ENCODE data around the gene ZNF575. TPM values are rescaled to one million over a fixed set of nuclear protein-coding genes. Genes with fewer than 3 reads are reported as not detected.
A peak's percentile ranks its signal among the peaks of the same experiment; 100 is the strongest.
"Not testable (repeated sequence)": the region's sequence is repeated elsewhere in the genome, so short reads cannot be mapped to it uniquely, and the experiment has no call there.

Gene ZNF575
- total and polyA plus RNA-seq, 4 donors: 0.48 to 2.3 (median 0.65) TPM

DNA sequence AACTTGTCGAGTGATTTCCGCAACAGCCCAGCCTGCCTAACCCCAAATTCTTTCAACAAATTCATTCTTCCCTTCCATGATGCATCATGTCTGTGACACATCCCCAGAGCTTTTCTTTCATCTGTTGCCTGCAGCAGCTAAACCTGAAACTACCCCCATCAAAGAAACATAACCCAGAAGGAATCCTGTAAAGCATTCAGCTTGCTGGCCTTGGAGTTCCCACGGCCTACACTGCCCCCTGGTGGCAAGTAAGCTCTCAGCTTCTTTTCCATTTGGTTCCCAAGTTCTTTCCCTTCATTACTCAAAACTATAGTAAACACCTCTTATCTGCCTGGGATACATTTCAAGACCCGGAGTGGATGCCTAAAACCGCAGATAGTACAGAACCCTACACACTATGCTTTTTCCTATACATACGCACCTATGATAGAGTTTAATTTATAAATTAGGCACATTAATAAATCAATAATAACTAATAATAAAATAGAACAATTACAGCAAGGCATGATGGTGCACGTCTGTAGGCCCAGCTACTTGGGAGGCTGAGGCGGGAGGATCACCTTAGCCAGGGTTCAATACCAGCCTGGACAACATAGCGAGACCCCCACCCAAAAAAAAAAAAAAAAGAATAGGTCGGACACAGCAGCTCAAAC lies 13.4 kb upstream of the ZNF575 start:
- no peaks in the 10 kb centered on the region for H3K9me3 ChIP-seq (ENCODE audit: control insufficient read depth in 4 of 4, insufficient read depth in 3 of 4, low read length in 3 of 4)
- peaks cover 0 to 2% (median 0%) of the 10 kb centered on the region in 5 donors for H3K4me1 ChIP-seq (ENCODE audit: control insufficient read depth in 5 of 5, insufficient read depth in 5 of 5, low read length in 5 of 5)
- WGBS, 2 donors: 55 to 62% methylated on average over 10 of the region's 10 CpGs
- H3K27me3 ChIP-seq (ENCODE audit: control insufficient read depth in 3 of 3, insufficient read depth in 3 of 3, low read length in 2 of 3): no peaks in the 10 kb centered on the region
- ATAC-seq (ENCODE audit: insufficient read depth, low FRiP score) (no peak), DNase-seq (peak; percentile 86 to 91 (median 86))
- H3K4me3 ChIP-seq: no peak overlapping the region
- TF ChIP-seq, protein P1, sequence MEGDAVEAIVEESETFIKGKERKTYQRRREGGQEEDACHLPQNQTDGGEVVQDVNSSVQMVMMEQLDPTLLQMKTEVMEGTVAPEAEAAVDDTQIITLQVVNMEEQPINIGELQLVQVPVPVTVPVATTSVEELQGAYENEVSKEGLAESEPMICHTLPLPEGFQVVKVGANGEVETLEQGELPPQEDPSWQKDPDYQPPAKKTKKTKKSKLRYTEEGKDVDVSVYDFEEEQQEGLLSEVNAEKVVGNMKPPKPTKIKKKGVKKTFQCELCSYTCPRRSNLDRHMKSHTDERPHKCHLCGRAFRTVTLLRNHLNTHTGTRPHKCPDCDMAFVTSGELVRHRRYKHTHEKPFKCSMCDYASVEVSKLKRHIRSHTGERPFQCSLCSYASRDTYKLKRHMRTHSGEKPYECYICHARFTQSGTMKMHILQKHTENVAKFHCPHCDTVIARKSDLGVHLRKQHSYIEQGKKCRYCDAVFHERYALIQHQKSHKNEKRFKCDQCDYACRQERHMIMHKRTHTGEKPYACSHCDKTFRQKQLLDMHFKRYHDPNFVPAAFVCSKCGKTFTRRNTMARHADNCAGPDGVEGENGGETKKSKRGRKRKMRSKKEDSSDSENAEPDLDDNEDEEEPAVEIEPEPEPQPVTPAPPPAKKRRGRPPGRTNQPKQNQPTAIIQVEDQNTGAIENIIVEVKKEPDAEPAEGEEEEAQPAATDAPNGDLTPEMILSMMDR (IDR thresholded peaks at IDR 0.05; ENCODE audit: control extremely low read depth, extremely low read depth): peak; percentile 90
- H3K9ac ChIP-seq (ENCODE audit: insufficient read depth in 1 of 2, low read length in 2 of 2): no peak overlapping the region
- no peak overlapping the region for H3K27ac ChIP-seq (ENCODE audit: low read depth in 1 of 2, low read length in 1 of 2)
- H3K36me3 ChIP-seq (ENCODE audit: control insufficient read depth in 4 of 4, insufficient read depth in 4 of 4, low read length in 4 of 4): peaks cover 0 to 1% (median 0%) of the 10 kb centered on the region in 4 donors

DNA sequence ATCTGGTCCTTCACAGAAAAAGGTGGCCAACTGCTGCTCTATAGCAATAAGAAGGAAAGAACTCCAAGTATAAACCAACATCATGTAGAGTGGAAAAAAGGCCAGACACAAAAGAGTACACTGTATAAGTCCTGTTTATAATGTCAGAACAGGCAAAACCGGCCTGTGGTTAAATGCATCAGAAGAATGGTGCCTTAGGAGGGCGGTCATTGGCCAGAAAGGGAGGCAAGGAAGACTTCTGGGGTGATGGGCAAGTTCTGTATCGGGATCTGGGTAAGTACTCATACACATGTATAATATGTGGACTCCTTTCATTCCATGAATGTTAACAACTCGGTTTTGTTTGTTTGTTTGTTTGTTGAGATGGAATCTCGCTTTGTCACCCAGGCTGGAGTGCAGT lies 10.1 kb upstream of the ZNF575 start:
- Histone ChIP-seq H3K9ac (ENCODE audit: insufficient read depth in 1 of 2, low read length in 2 of 2) (no peak overlapping the region), H3K9me3 (ENCODE audit: control insufficient read depth in 4 of 4, insufficient read depth in 3 of 4, low read length in 3 of 4) (no peaks in the 10 kb centered on the region), H3K4me3 (no peak overlapping the region), H3K27ac (ENCODE audit: low read depth in 1 of 2, low read length in 1 of 2) (no peak overlapping the region), H3K4me1 (ENCODE audit: control insufficient read depth in 5 of 5, insufficient read depth in 5 of 5, low read length in 5 of 5) (peaks cover 0 to 23% (median 6%) of the 10 kb centered on the region in 5 donors), H3K27me3 (ENCODE audit: control insufficient read depth in 3 of 3, insufficient read depth in 3 of 3, low read length in 2 of 3) (no peaks in the 10 kb centered on the region), H3K36me3 (ENCODE audit: control insufficient read depth in 4 of 4, insufficient read depth in 4 of 4, low read length in 4 of 4) (no peaks in the 10 kb centered on the region)
- DNase-seq: no peak
- WGBS, 2 donors: 80 to 89% methylated on average over 5 of the region's 5 CpGs
- ATAC-seq (ENCODE audit: insufficient read depth, low FRiP score): no peak
- TF ChIP-seq, protein P1 (IDR thresholded peaks at IDR 0.05; ENCODE audit: control extremely low read depth, extremely low read depth): no peak

DNA sequence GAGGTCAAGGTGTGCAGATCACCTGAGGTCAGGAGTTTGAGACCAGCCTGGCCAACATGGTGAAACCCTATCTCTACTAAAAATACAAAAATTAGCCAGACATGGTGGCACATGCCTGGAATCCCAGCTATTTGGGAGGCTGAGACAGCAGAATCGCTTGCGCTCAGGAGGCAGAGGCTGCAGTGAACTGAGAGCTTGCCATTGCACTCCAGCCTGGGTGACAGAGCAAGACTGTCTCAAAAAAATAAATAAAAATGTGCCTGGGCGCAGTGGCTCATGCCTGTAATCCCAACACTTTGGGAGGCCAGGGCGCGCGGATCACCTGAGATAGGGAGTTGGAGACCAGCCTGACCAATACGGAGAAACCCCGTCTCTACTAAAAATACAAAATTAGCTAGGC lies 9.3 kb upstream of the ZNF575 start:
- not testable (repeated sequence) for H3K27ac ChIP-seq (ENCODE audit: low read depth in 1 of 2, low read length in 1 of 2); H3K9ac ChIP-seq (ENCODE audit: insufficient read depth in 1 of 2, low read length in 2 of 2)

DNA sequence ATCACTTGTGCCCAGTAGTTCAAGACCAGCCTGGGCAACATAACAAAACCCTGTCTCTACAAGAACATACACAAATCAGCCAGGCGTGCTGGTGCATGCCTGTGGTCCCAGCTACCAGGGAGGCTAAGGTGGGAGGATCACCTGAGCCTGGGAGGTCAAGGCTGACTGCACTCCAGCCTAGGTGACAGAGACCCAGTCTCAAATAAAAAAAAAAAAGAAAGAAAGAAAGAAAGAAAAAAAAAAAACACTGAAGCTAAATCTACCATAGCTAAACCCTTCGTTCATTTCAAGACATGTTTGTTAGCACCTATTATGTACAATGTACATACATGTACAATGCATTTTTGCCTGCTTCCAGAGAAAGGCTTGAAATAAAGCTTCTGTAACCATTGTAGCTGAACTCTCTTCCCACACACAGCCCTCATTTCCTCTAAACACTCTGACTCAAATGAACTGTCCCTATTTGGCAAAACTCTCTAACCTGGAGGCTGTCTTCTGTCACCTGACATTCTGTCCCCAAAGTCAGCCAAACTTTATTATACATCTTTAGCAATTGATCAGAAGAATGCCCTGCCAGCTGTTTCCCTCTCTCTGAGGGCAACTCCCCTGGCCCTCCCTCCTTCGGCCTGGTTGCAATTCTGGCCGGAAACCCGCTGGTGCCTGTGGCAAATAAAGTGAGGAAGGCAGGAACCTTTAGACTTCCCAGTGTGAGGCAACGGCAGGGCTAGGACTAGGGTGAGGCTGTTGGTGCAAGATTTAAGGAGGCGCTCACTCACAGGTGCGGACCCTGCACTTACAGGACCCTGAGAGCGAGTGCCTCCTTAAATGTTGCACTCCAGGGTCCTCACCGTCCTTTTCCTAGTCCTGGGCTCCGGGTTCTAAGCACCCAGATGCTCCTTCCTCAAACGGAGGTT lies 7.8 kb upstream of the ZNF575 start:
- DNase-seq (peak in 2 of 3 donors; percentile 27 to 39), ATAC-seq (ENCODE audit: insufficient read depth, low FRiP score) (peak; percentile 31)
- no peaks in the 10 kb centered on the region for H3K9me3 ChIP-seq (ENCODE audit: control insufficient read depth in 4 of 4, insufficient read depth in 3 of 4, low read length in 3 of 4)
- H3K27me3 ChIP-seq (ENCODE audit: control insufficient read depth in 3 of 3, insufficient read depth in 3 of 3, low read length in 2 of 3): no peaks in the 10 kb centered on the region
- peak overlapping the region; percentile 46 for H3K4me3 ChIP-seq
- WGBS, 2 donors: 8 to 12% methylated on average over 12 of the region's 12 CpGs
- TF ChIP-seq, protein P1 (IDR thresholded peaks at IDR 0.05; ENCODE audit: control extremely low read depth, extremely low read depth): no peak
- H3K36me3 ChIP-seq (ENCODE audit: control insufficient read depth in 4 of 4, insufficient read depth in 4 of 4, low read length in 4 of 4): no peaks in the 10 kb centered on the region
- peak overlapping the region in 1 of 2 donors; percentile 74 for H3K27ac ChIP-seq (ENCODE audit: low read depth in 1 of 2, low read length in 1 of 2)
- H3K4me1 ChIP-seq (ENCODE audit: control insufficient read depth in 5 of 5, insufficient read depth in 5 of 5, low read length in 5 of 5): peaks cover 0 to 27% (median 6%) of the 10 kb centered on the region in 5 donors
- peak overlapping the region in 1 of 2 donors; percentile 28 for H3K9ac ChIP-seq (ENCODE audit: insufficient read depth in 1 of 2, low read length in 2 of 2)

More for the DNA sequence above, 9.3 kb upstream of the ZNF575 start:
- H3K9me3 ChIP-seq (ENCODE audit: control insufficient read depth in 4 of 4, insufficient read depth in 3 of 4, low read length in 3 of 4); H3K36me3 ChIP-seq (ENCODE audit: control insufficient read depth in 4 of 4, insufficient read depth in 4 of 4, low read length in 4 of 4); H3K27me3 ChIP-seq (ENCODE audit: control insufficient read depth in 3 of 3, insufficient read depth in 3 of 3, low read length in 2 of 3); DNase-seq; H3K4me3 ChIP-seq; ATAC-seq (ENCODE audit: insufficient read depth, low FRiP score): not testable (repeated sequence)
- peaks cover 0 to 27% (median 6%) of the 10 kb centered on the region in 5 donors for H3K4me1 ChIP-seq (ENCODE audit: control insufficient read depth in 5 of 5, insufficient read depth in 5 of 5, low read length in 5 of 5)
- 98 to 99% methylated on average over 8 of the region's 8 CpGs for WGBS, 2 donors
